ENCODE data around the gene TFDP2.
"Not testable (repeated sequence)": the region's sequence is repeated elsewhere in the genome, so short reads cannot be mapped to it uniquely, and the experiment has no call there.

TFDP2 gene

DNA sequence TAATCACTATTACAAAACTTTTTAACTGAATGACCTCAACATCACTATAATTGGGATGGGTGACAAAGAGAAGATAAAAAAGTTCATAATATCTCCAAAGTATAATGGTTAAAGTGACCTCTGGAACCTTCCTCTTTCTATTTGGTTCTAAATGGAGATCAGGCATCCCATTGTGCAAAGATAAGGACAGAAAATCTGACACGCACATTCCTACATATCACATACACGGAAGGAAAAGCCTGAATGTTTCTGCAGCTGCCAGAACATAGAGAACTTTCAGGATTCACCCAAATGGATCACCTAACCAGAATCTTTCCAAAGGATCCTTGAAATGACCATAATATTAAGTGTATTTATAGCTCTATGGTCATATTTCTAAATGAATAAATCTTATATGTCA, 128.2 kb downstream of the TFDP2 start:
- DNase-seq (ENCODE audit: low spot score): no peak

DNA sequence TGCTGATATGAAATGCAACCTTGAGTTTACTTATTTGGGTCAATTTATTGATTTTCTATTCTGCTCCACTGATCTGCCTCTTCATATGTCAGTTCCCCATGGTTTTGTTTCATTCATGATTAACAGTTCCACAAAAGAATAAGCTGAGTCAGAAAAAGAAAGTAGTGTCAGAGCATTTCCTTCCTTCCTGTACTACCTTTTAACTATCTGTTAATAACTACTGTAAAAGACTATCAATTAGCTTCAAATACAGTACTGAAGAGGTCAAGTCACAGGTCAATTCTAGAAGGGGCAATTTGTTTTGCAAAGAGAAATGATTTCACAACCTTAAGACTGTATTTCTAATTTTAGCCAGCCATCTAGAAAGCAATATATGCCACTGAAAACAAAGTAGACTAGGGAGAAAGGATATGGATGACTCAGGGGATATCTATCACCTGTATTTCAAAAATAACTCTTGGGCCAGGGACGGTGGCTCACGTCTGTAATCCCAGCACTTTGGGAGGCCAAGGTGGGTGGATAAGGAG, 129.5 kb downstream of the TFDP2 start:
- no peak for DNase-seq (ENCODE audit: low spot score)

DNA sequence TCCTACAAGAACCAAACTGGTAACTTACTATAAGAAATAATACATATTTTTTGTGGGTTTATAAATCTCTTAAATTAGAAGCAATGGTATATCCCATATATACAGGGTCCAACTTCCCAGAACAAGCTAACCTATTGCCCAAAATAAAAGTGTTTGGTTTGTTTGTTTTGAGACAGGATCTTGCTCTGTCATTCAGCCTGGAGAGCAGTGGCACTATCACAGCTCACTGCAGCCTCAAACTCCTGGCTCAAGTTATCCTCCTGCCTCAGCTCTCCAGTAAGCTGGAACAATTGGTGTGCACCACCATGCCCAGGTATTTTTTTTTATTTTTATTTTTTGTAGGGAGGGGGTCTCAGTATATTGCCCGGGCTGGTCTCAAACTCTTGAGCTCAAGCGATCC, 135.4 kb downstream of the TFDP2 start:
- no peak for DNase-seq (ENCODE audit: low spot score)

DNA sequence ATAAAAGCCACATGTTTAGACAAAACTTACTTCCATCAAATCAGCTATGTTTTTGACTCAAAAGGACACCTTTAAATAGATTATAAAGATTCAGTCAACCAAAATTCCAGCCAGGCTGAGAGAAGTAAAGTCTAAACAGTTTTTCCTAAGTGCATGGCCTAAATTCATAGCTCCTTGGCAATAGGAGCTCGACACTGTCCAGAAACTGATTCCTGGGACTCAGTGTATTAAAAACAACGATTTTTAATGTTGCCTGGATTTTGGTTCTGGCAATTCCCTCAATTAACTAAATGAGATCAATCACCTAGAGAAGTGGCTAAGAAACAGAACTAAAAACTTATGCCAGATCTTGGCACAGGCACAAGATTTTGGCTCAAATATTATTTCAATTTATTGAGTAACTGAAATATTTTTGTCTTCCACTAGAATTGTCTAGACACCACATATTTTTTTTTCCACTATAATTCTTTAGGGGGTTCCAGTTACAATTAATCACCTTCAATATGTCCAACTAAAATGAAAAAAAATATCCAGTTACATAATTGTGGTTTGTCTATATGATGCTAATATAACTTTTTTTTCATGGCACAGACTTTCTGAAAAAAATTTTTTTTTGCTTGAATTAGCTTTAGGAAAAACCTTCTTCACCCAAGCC, 135.9 kb downstream of the TFDP2 start:
- no peak for DNase-seq (ENCODE audit: low spot score)

DNA sequence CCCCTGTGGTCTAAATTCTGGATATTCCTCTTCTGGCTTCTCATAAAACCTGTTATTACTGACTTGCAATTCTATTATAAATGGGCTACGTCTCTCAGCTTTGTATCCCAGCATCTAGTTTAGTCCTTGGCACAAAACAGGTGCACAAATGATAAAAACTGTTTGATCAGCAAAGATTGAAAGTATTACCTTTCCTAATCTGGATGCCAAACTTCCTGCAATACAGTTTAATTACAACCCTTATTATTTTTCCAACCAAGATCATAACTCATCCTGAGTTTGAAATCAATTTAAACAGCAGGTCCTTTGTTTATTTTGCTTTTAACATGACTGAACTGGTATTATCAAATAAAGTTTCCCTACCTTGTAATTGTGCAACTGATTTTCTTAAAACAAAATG, 140.3 kb downstream of the TFDP2 start:
- DNase-seq (ENCODE audit: low spot score): no peak

DNA sequence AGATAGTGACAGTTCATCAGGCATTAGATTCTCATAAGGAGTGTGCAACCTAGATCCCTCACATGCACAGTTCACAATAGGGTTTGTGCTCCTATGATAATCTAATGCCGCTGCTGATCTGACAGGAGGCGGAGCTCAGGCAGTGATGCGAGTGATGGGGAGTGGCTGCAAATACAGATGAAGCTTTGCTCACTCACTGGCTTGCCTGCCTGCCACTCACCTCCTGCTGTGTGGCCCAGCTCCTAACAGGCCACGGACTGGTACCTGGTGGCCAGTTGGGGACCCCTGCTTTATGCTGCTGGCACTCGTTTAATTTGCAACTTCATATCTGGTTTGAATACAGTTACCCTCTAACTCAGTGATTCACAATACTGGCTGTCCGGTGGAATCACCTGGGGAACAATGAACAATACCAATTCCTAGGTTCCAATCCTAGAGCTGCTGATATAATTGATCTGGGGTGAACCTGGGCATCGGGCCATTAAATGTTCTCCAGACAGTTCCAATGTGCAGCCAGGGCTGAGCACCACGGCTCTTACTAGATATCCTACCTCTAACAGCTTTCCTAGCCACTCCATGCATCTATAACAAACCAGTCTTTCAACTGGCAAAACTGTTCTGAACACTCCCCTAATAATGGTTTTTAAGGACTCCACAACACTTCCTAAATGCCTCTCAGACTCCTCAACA, 141.5 kb downstream of the TFDP2 start:
- no peak for DNase-seq (ENCODE audit: low spot score)

DNA sequence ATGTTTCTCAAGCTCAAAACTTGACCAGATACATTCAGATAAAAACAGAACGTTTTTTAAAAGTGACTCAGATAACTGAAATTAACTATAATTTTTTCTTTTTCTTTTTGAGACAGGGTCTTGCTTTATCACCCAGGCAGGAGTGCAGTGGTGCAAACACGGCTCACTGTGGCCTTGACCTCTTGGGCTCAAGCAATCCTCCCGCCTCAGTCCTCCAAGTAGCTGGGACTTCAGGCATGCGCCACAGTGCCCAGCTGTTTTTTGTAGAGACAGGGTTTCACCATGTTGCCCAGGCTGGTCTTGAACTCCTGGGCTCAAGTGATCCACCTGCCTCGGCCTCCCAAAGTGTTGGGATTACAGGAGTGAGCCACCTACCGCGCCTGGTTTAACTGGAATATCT, 144.4 kb downstream of the TFDP2 start:
- not testable (repeated sequence) for DNase-seq (ENCODE audit: low spot score)

DNA sequence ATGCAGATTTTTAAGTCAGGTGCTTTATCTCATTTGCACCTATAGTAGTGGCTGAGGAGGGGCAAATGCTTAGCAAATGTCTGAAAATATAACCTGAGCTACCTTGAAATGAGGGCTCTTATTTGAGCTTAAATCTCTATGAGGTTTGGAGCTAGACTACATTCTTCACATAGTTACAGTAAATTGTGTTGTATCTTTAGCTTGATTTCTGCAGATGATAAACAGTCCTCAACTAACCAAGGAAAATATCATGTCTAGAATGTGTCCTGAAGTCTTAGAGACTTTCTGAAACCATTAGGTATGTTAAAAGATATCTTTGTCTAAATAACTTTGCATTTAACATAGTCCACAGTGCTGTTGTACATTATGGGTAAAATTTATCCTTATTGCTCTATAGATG, 145.3 kb downstream of the TFDP2 start:
- DNase-seq (ENCODE audit: low spot score): no peak

DNA sequence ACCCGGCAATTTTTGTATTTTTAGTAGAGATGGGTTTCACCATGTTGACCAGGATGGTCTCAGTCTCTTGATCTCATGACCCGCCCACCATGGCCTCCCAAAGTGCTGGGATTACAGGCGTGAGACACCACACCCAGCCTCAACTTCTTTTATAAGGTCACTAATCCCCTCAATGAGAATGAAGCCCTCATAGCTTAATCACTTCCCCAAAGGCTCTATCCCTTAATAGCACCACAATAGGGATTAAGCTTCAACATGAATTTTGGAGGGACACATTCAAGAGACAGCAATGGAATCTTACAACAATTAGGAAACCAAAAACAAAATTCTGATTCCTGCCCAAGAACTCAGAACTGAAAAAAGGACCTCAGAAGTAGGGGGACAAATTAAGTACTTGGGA, 146.1 kb downstream of the TFDP2 start:
- DNase-seq (ENCODE audit: low spot score): no peak

DNA sequence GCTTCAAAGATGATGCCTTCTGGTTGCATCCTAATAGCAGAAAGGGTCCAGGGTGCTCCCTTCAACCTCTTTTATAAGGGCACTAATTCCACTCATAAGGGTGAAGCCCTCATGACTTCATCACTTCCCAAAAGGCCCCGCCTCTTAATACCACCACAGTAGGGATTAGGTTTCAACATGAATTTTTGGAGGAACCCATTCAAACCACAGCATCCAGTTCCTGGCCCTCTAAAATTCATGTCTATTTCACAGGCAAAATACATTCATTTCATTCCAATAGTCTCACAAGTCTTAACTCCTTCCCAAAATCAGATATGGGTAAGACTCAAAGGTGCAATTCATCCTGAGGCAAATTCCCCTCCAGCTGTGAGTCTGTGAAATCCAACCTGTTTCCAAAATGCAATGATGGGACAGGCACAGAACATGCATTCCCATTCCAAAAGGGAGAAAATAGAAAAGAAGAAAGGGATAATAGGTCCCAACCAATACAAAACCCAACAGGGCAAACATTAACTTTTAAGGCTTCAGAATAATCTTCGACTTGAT, 148.9 kb downstream of the TFDP2 start:
- DNase-seq (ENCODE audit: low spot score): no peak

DNA sequence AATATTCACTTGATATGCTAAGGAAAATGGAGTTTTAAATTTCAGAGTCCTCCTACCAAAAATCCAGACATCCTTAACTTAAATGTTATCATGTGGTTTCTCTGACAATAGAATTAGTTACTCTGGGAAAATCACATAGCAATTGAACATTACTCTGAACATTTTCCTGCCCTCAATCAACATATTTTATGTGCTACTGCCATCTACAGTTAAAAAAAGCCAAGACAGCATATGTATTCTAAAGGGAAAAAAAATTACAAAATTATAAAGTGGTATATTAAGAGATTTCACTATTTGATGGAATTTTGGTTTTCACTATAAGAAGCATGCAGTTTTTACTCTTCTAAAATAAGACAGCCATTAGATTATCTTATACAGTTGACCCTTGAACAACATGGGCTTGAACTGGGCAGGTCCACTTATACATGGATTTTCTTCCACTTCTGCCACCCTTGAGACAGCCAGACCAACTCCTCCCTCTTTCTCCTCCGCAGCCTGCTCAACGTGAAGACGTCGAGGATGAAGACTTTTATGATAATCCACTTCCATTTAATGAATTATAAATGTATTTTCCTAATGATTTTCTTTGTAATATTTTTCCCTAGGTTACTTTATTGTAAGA, 150.6 kb downstream of the TFDP2 start:
- DNase-seq (ENCODE audit: low spot score): peak; percentile 38

DNA sequence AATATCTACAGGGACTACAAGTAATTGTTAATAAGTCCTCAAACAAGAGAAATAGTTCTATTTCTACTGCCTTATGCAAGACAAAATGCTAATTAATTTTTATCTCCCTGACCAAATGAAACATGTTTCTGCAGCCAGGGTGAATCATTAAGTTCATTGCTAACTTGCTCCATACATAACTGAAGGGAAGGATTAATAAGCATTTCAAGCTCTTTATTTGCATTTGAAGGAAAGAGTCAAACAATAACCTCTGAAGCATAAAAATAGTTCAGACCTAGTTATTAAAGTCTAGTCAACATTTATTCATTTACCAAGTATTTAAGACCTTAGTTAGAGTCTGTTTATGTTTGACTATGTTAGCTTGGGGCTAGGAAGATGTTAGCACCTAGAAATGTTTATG, 152.9 kb downstream of the TFDP2 start:
- no peak for DNase-seq (ENCODE audit: low spot score)

DNA sequence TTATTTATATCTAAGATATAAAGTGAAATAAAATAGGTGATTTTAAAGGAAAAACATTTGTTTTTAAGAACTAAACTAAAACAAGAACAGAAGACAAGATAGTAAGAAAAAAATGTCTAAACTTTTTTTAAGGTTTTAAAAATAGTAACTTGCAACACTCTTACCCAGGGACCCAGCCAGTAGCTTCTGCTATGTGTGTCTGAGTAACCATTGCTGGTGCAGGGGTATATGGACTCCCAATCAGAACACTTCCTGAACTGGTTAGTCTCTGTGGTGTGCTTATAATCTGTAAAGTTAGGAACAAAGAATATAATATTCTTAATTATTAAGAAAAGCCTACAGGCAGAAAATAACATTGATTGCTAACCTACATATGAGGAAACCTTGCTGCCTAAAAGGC, 154.5 kb downstream of the TFDP2 start:
- DNase-seq (ENCODE audit: low spot score): no peak

DNA sequence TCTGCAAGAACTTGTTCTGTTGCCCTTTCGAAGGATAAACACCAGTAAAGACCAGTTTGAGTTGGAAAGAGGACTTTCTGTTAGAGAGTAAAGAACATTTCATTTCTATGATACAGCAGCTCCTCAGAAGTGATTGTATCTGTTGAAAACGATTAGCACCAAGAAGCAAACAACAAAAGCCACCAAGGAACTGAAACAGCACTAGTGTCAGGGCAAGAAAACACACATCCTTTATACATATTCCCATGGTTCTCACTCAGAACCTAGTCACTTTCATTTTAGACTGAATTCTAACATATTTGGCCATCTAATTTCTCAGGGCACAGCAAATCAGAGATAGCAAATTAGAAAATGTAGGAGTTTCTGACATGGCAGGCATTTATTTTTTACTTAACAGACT, 156.8 kb downstream of the TFDP2 start:
- DNase-seq (ENCODE audit: low spot score): no peak

DNA sequence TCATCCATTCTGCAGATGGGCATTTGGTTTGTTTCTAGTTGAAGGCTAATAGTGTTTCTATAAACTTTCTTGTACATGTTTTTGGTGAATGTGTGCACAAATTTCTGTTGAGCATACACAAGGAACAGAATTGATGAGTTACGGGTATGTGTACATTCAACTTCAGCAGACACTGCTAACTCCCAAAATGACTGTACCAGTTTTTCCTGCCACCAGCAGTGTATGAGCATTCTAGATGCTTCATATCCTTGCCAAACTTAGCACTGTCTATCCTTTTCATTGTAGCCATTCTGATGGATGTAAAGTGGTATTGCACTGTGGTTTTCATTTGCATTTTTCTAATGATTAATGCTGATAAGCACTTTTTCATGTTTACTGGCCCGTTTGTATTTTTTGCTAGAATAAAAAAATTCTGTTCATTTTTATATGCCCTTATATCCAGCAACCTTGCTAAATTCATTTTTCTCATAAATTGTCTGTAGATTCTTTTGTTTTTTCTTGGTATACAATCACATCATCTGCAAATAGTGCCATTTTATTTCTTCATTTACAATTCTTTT, 162.7 kb downstream of the TFDP2 start:
- DNase-seq (ENCODE audit: low spot score): no peak

DNA sequence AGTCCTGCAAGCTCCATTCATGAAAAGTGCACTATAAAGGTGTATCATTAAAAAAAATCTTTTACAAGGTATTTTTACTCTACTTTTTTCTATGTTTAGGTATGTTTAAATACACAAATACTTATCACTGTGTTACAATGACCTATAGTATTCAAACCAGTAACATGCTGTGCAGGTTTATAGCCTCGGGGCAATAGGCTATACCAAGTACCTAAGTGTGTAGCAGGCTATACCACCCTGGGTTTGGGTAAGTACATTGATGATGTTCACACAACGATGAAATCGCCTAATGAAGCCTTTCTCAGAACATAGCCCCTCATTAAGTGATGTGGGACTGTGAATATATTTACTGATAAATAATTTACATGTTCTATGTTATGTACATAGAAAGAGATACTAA, 168.3 kb downstream of the TFDP2 start:
- no peak for DNase-seq (ENCODE audit: low spot score)

DNA sequence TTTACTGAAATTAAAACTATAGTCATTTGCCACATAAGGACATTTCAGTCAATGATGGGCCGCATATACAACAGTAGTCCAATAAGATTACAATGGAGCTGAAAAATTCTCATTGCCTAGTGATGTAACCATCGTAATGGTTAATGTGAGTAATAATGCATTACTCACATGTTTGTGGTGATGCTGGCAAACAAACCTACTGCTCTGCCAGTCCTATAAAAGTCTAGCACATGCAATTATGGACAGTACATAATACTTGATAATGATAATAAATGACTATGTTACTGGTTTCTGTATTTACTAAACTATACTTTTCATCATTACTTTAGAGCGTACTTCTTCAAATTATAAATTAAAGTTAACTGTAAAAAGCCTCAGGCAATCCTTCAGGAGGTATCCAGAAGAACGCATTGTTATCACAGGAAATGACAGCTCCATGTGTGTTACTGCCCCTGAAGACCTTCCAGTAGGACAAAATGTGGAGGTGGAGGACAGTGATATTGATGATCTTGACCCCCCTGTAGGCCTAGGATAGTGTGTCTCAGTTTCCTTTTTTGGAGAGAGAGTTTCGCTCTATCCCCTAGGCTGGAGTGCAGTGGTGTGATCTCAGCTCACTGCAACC, 170.2 kb downstream of the TFDP2 start:
- DNase-seq (ENCODE audit: low spot score): no peak

DNA sequence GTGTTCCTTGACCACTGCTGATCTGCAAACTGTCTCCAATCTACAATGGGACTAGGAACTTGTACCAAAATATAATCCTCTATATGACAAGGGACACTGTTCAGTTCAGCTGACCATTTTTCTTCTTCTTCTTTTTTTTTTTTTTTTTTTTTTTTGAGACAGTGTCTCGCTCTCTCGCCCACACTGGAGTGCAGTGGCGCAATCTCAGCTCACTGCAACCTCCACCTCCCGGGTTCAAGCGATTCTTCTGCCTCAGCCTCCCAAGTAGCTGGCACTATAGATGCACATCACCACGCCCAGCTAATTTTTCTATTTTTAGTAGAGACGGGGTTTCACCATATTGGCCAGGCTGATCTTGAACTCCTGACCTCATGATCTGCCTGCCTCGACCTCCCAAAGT, 174.6 kb downstream of the TFDP2 start:
- not testable (repeated sequence) for DNase-seq (ENCODE audit: low spot score)

DNA sequence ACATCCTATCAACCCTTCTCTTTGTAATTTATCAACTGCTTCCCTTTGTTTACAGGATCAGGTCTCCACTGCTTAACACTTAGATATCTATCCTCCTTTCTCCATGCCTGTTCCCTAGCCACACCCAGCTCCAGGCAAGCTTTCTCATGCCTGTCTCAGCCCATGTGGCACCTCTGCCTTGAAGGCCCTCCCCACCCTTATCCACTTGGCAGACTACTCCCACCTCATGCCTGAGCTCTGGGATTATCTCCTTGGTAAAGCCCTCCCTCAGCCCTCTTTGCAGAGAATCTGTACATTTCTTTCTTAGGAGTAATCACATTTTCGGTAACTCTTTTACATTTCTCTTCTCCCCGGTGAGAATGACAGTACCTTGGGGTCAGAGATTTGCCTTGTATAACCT, 176.9 kb downstream of the TFDP2 start:
- DNase-seq (ENCODE audit: low spot score): no peak

DNA sequence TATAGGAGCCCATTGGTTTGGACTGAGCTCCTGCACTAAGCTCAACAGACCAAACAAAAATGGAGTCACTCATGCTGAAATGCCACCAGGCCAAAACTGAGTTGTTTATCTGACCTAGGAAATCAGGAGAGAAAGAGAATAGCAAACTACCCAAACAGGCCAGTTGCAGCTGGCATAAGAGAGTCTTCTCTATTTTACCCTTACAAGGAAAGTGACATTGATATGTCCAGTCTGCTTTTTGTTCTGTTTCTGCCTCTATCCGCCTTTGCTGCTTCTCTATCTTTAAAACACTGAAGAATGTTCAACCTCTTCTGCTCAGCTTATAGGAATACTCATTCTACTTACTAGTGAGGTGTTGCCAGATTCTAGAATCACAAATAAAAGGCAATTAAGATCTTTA, 177.8 kb downstream of the TFDP2 start:
- DNase-seq (ENCODE audit: low spot score): no peak

DNA sequence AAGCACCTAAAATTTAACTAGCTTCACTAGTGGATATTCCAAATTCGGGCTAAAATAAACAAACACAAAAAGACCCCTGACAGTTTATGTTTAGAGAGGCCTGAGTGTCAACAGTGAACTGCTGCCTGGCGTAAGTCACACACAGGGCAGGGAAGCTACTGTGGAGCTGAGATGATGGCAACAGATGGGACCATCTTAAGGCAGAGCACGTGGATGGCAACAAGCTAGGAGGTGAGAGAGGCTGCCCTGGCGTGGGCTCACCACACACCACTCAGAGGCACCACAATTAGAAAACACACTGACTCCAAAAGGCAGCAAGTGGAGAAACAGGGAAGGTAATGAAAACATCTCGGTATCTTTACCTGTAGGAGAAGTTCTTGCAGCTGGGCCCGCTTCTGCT, 179.6 kb downstream of the TFDP2 start:
- DNase-seq (ENCODE audit: low spot score): no peak

DNA sequence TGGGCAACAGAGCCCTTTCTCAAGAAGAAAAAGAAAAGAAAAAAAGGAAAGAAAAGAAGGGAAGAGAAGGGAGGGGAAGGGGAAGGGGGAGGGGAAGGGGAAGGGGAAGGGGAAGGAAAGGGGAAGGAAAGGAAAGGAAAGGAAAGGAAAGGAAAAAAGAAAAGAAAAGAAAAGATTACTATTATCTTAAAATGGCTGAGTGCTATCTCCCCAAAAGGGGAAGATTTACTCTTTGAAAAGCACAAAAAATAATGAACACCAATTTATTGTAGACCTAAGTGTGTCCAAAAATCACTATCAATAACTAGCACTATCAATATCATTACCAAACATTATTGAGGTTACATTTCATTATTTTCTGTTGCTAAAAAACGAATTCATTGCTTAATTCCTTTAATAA, 183.9 kb downstream of the TFDP2 start:
- no peak for DNase-seq (ENCODE audit: low spot score)

All from NAMALWA (cell line).